Stimulated activated naive CD8-positive, alpha-beta T cell treated with anti-CD3 and anti-CD28 coated beads, Interleukin-15, amount 100 ng/mL, for 72 hours (primary cell): ENCODE results near the gene UFC1.
A peak's percentile ranks its signal among the peaks of the same experiment; 100 is the strongest.

Experiments
- ATAC-seq: fragments of 150-1000 bp; cut with Tn5 transposase; 2 replicates; pipeline ENCODE4 v1.10.0; 2021; ENCODE audit warnings: mild to moderate bottlenecking, moderate library complexity
- DNase-seq, 2 donors: peaks; one replicate each; pipeline ENCODE4 v3.0.0; 2021 to 2022
- H3K27ac Mint-ChIP-seq, 2 donors: one replicate each; pipeline ENCODE4 v1.8.0; 2022; ENCODE audit warnings: mild to moderate bottlenecking in 2 of 2, mixed read lengths in 2 of 2, moderate library complexity in 2 of 2
- H3K27me3 Mint-ChIP-seq: one replicate; pipeline ENCODE4 v1.8.0; 2022; ENCODE audit warnings: mixed read lengths
- H3K4me1 Mint-ChIP-seq: one replicate; pipeline ENCODE4 v1.8.0; 2022; ENCODE audit warnings: mild to moderate bottlenecking, mixed read lengths
- H3K4me3 Mint-ChIP-seq, 2 donors: one replicate each; pipeline ENCODE4 v1.8.0; 2022; ENCODE audit warnings: mild to moderate bottlenecking in 2 of 2, mixed read lengths in 2 of 2, moderate library complexity in 1 of 2
- H3K9me3 Mint-ChIP-seq, 2 donors: one replicate each; pipeline ENCODE4 v1.8.0; 2022; ENCODE audit warnings: mixed read lengths in 2 of 2

UFC1 gene

DNA sequence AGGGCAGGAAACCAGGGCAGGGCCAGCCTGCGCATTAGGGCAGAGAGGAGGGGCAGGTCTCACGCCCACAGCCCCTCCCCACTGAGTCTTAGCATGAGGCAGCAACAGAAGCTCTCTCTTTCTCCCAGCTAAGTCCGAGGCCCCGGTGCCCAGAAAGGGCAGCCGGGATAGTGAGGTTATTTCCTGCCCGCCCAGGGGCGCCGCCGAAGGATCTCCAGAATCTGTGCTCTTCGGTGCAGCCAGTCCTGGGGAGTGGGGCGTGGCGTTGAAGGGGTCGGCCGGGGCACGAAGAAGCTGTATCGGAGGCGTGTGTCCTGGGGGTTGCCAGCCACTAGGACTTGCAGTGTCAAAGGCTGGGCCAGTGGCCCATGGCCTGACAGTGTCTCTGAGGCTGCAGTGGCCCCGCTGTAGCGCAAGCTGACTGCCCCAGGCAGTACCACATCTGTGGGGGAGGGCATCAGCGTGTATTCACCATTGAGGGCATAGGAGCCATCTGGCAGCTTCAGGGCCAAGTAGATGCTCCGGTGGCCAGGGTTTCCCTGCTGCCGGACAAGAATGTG, 37.3 kb downstream of the UFC1 start:
- peaks cover 0 to 4% of the 10 kb centered on the region in 2 donors for H3K9me3 Mint-ChIP-seq
- no peak overlapping the region for H3K4me3 Mint-ChIP-seq
- ATAC-seq (no peak), DNase-seq (no peak)
- peak overlapping the region in 1 of 2 donors; percentile 63 for H3K27ac Mint-ChIP-seq
- no peaks in the 10 kb centered on the region for H3K27me3 Mint-ChIP-seq
- H3K4me1 Mint-ChIP-seq: peaks cover 60% of the 10 kb centered on the region

- H3K27me3 Mint-ChIP-seq: no peaks in the 10 kb centered on the region
- H3K4me1 Mint-ChIP-seq: peaks cover 56% of the 10 kb centered on the region
- no peak overlapping the region for H3K27ac Mint-ChIP-seq
Observed at GRCh38 chr1:161191971-161192370, 38.2 kb downstream of the UFC1 start.

GRCh38 chr1:161192476-161193465, 39.0 kb downstream of the UFC1 start:
- ATAC-seq: peak; percentile 87
- Mint-ChIP-seq H3K4me1 (peaks cover 56% of the 10 kb centered on the region), H3K9me3 (no peaks in the 10 kb centered on the region), H3K27ac (peak overlapping the region in 1 of 2 donors; percentile 6), H3K27me3 (no peaks in the 10 kb centered on the region), H3K4me3 (peak overlapping the region in 1 of 2 donors; percentile 13)
- peak; percentile 60 to 65 for DNase-seq

More at GRCh38 chr1:161191971-161192370, 38.2 kb downstream of the UFC1 start:
- no peak overlapping the region for H3K4me3 Mint-ChIP-seq
- DNase-seq (no peak), ATAC-seq (no peak)
- H3K9me3 Mint-ChIP-seq: peaks cover 0 to 1% of the 10 kb centered on the region in 2 donors

DNA sequence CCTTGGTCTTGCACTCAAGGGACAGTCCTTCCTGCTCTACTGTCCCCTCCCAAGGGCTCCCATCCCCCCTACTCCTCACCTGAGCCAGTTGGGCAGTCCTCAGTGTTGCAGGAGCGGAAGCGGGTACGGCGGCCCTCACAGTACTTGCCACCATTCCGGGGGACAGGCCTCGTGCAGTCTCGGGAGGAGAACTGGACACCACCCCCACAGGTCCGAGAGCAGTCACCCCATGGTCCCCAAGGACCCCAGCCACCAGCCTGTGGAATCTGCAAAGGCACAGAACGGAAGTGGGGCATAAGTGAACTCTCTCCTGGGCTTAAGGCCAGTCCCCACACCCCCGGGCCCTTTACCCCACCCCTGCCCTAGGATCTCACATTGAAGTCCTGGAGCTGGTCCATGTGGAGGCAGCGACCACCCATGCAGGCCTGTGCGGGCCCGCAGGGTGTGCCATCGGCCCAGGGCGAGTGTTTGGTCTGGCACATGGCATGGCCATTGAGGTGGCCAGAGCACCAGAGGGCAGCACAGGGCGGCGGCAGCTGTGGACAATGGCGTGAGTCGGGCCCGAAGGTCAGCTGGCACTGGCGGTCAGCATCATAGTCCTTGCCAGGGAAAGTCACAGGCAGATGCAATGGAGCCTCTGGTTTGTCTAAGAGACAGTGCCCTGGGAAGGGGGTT, 39.9 kb downstream of the UFC1 start:
- ATAC-seq: no peak
- Mint-ChIP-seq H3K27ac (no peak overlapping the region), H3K4me1 (peaks cover 58% of the 10 kb centered on the region)

GRCh38 chr1:161195171-161195570, 41.4 kb downstream of the UFC1 start:
- Mint-ChIP-seq H3K4me3 (no peak overlapping the region), H3K27ac (peak overlapping the region; percentile 3 to 30), H3K27me3 (no peaks in the 10 kb centered on the region), H3K4me1 (peaks cover 65% of the 10 kb centered on the region), H3K9me3 (no peaks in the 10 kb centered on the region)
- no peak for DNase-seq
- no peak for ATAC-seq

More for the DNA sequence above, 39.9 kb downstream of the UFC1 start:
- Mint-ChIP-seq H3K4me3 (no peak overlapping the region), H3K27me3 (no peaks in the 10 kb centered on the region), H3K9me3 (no peaks in the 10 kb centered on the region)
- DNase-seq: no peak

GRCh38 chr1:161196111-161196510, 42.3 kb downstream of the UFC1 start:
- Mint-ChIP-seq H3K4me1 (peaks cover 75% of the 10 kb centered on the region), H3K4me3 (no peak overlapping the region), H3K27ac (no peak overlapping the region), H3K27me3 (no peaks in the 10 kb centered on the region), H3K9me3 (no peaks in the 10 kb centered on the region)
- ATAC-seq (no peak), DNase-seq (no peak)

GRCh38 chr1:161196521-161197451, 43.0 kb downstream of the UFC1 start:
- H3K4me1 Mint-ChIP-seq: peaks cover 81% of the 10 kb centered on the region
- no peak overlapping the region for H3K4me3 Mint-ChIP-seq
- DNase-seq: no peak

GRCh38 chr1:161197560-161198193, 43.9 kb downstream of the UFC1 start:
- no peak for DNase-seq
- H3K4me1 Mint-ChIP-seq: peaks cover 79% of the 10 kb centered on the region
- H3K27ac Mint-ChIP-seq: peak overlapping the region; percentile 61 to 66
- no peaks in the 10 kb centered on the region for H3K27me3 Mint-ChIP-seq
- no peaks in the 10 kb centered on the region for H3K9me3 Mint-ChIP-seq
- no peak overlapping the region for H3K4me3 Mint-ChIP-seq
- ATAC-seq: no peak

More at GRCh38 chr1:161196521-161197451, 43.0 kb downstream of the UFC1 start:
- Mint-ChIP-seq H3K27me3 (no peaks in the 10 kb centered on the region), H3K27ac (peak overlapping the region in 1 of 2 donors; percentile 66), H3K9me3 (no peaks in the 10 kb centered on the region)
- ATAC-seq: no peak

- DNase-seq (no peak), ATAC-seq (no peak)
- H3K4me3 Mint-ChIP-seq: no peak overlapping the region
- H3K27ac Mint-ChIP-seq: peak overlapping the region in 1 of 2 donors; percentile 68
- H3K9me3 Mint-ChIP-seq: no peaks in the 10 kb centered on the region
- no peaks in the 10 kb centered on the region for H3K27me3 Mint-ChIP-seq
- peaks cover 78% of the 10 kb centered on the region for H3K4me1 Mint-ChIP-seq
Observed at GRCh38 chr1:161198194-161198896, 44.6 kb downstream of the UFC1 start.

GRCh38 chr1:161198897-161199431, 45.2 kb downstream of the UFC1 start, which contains the start of gene ADAMTS4:
Gene ADAMTS4, minus strand, starts transcription at chr1:161199054. Its CDS starts 427 bp downstream, at chr1:161198627.
- Mint-ChIP-seq H3K27me3 (no peaks in the 10 kb centered on the region), H3K4me1 (peaks cover 82% of the 10 kb centered on the region), H3K27ac (peak within 1 kb of the TSS; percentile 92 to 95), H3K9me3 (no peaks in the 10 kb centered on the region), H3K4me3 (peak within 1 kb of the TSS; percentile 90 to 91)
- ATAC-seq: no peak
- DNase-seq: no peak

- H3K4me1 Mint-ChIP-seq: peaks cover 88% of the 10 kb centered on the region
- H3K4me3 Mint-ChIP-seq: peak overlapping the region; percentile 90 to 91
- H3K27me3 Mint-ChIP-seq: no peaks in the 10 kb centered on the region
- no peaks in the 10 kb centered on the region for H3K9me3 Mint-ChIP-seq
- no peak for DNase-seq
- H3K27ac Mint-ChIP-seq: peak overlapping the region; percentile 92 to 95
- ATAC-seq: no peak
Observed at GRCh38 chr1:161199506-161200139, 45.8 kb downstream of the UFC1 start.

- no peaks in the 10 kb centered on the region for H3K9me3 Mint-ChIP-seq
- peak overlapping the region; percentile 92 to 95 for H3K27ac Mint-ChIP-seq
- ATAC-seq: peak; percentile 52
- peak in 1 of 2 donors; percentile 46 for DNase-seq
- no peaks in the 10 kb centered on the region for H3K27me3 Mint-ChIP-seq
- peak overlapping the region; percentile 90 to 91 for H3K4me3 Mint-ChIP-seq
- H3K4me1 Mint-ChIP-seq: peaks cover 87% of the 10 kb centered on the region
Observed at GRCh38 chr1:161200421-161200991, 46.7 kb downstream of the UFC1 start.
